GM18519 (cell line): Measurements from ENCODE around the gene CELF2.

ENCODE experiments used
- ATAC-seq: cut with Tn5 transposase; IDR thresholded peaks from one replicate; pipeline ENCODE4 v1.9.1; 2021; ENCODE audit warnings: mild to moderate bottlenecking, moderate library complexity; ENCODE audit not compliant: unreplicated experiment, low FRiP score

The CELF2 gene

GRCh38 chr10:11164803-11165590 is 147.3 kb downstream of the CELF2 start:
- ATAC-seq: peak; percentile 21

DNA sequence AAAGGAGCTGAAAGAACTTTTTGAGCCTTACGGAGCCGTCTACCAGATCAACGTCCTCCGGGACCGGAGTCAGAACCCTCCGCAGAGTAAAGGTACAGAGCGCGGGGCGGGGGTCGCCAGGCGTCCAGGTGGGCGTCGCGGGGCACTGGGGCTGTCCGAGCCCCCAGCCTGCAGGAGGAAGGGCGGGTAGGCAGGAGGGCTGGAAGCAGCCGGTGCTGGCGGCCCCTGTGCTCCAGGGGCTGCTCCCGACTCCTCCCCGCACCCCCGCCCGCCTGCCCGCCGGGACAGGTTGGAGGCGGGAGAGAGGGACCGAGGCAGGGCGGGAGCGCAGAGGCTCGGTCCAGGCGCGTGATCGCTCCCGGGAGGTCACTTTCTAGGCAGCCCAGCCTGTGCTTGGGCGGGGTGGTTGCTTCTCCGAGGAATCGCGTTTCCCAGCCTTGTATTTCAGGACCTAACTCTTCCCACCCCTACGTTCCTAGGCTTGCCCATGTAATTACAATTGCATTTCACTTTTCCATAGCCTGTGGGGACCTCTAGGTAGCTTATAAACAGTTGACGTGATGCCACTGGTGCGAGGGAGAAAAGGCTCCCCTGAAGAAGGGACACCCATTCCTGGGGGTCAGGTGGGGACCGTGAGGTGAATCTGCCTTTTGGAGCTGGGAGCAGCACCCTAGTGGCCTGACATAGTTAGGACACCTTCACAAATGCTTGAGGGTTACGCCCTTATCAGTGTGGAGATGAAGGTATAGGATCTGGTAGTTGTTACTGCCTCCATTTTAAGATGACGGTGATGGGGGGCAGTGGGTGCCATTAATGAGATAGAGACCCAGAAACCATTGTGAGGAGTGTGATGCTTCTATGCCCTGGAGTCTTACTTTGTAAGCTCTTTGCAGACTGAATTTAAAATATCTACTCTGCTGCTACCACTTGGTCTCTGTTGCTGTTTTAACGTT is 148.2 kb downstream of the CELF2 start:
- peak; percentile 44 for ATAC-seq

- no peak for ATAC-seq
Measured at GRCh38 chr10:11166550-11166949, 148.9 kb downstream of the CELF2 start.

DNA sequence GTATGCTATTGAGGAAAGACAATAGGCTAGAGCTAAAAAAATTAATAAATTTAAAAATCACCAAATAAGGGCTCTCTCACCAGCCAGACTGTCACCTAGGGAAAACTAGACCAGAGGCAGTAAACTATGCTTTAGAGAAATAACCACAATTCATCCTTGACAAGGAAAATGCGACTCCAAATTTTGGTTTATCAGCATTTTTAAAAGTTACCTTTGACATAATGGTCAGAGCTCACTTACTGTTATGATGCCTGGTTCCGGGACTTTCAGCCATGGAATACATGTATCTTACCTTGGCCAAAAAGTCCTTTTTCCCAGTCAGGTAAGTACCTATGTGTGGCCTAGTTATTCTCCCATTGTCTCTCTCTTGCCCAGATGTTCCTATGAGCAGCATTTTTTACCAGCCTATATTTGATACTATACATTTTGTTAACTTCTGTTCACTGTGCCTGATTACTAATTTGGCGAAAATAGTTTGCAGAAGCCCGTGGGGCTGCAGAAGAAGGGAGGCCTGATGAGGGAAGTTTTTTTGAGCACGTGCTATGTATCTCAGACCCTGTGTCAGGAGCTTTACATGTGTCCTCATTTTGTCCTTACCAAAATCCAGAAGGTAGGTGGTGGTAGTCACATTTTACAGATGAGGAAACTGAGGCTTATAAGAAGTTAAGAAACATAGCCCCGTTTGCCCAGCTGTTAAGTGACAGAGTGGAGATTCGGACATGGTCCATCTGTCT is 149.7 kb downstream of the CELF2 start:
- ATAC-seq: no peak

DNA sequence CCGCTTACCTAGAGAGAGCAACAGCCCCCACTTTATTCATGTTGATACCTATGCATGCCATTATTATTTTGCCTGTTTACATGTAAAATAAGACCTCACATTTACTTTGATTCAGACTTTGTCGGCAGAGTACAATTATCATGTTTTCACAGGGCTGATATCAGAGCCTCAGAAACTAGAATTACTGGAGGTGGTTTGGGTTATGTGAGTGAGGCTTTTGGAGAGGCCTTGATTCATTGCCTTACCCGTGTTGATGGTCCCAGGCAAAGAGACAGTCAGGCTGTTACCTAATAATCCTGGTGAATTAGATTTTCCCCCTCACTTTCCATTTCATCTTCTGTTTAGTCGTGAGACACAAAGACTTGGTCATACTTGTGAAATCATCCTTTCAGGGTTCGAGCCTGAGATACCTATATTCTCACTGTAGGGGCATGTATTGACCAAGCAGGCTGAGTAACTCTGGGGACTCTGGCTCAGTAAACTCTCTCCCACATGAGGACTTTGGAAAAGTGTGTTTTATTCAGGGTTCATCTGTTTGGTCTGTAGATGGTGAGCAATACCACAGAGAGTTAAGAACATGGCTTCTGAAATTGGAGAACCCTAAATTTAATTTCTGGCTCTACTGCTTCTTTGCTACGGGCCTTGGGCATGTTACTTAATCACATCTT is 150.9 kb downstream of the CELF2 start:
- no peak for ATAC-seq

DNA sequence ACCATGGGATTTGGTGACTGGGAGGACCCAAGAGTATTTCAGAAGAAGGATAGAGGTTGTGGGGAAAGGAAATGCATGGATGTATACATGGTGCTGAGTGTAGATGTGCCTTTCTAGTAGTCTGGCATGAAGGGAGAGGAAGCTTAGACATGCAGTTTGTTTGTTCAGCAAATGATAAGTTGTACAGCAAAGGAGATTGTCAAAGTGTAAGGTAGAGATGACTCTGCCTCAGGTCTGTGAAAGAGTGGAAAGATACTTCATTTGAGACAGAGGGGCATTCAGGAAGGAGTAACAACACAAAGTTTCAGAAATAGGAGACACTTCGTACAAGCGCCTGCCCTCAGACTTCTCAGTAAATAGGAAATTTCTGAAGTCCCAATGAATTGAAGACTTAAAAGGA is 152.3 kb downstream of the CELF2 start:
- no peak for ATAC-seq

DNA sequence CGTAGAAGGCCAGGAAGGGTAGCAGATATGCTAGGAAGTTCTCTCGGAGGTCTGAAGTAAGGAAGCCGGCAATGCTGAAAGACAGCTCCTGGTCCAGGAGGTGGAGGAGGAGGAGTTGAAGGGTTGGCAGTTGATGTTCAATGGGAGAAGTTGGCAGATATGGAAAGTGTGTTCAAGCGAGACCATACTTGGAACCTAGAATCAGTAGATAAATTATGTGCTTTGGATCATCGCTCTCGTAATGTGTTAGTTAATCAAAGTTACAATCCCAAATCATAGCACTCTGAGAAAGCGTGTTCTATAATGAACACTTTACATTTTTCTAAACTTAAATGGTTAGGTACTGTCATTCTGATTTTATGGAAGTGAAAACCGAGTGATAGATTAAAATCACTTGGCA is 152.9 kb downstream of the CELF2 start:
- no peak for ATAC-seq

DNA sequence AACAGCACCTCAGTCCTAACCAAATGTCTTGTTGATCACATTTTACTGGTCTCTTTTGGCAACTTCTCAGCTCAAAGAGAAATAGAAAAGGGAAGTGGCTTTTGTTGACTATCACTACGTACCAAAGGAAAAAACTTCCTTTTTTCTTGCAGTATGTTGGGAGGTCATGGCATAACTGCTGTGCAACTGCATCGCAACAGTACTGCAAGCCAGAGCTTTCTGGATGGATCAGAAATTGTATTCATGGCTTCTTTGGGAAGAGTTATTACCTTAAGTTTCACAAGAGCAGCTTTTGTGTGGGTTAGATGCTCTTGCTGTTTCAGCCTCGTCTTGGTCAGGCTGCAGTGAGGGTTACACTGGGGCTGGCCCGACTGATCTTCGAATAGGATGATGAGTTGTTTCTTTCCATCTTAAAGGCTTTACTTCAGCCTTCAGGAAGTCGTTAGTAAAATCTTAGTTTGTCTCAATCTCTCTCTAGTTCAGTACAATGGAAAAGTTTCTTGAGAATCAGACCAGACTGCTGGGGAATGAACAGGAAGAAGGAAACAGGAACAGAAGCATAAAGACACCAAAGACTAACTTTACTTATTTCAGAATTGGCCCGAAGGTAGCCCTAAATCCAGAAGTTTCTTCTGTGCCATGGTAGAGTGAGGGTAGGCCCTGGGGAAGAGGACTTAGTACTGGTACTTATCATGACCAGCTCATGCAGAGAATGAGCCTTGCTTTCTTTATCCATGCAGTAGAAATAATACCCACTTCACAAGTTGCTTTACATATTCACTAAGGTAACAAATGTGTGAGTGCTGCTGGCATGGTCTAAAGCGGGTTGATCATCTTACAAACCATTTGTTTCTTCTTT is 153.6 kb downstream of the CELF2 start:
- ATAC-seq: no peak

DNA sequence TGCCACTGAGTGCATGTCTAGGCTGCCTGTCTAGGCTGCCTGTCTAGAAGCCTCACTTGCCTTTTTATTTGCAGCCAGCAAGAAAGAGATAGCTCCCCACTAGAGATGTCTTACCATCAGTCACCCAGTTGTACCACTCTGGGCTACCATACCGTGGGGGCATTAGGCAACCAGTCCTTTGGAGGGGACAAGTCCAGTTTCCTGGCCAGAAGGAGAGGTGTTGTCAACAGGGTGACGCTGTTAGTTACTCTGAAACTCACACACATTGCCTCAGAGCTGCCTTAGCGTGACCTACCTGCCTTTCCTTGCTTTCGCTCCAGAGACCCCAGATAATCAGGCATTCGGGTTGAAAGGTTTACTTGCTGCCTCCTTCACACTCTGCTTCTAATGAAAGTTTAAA is 155.4 kb downstream of the CELF2 start:
- ATAC-seq: no peak

GRCh38 chr10:11175823-11176243 is 158.2 kb downstream of the CELF2 start:
- peak; percentile 40 for ATAC-seq

DNA sequence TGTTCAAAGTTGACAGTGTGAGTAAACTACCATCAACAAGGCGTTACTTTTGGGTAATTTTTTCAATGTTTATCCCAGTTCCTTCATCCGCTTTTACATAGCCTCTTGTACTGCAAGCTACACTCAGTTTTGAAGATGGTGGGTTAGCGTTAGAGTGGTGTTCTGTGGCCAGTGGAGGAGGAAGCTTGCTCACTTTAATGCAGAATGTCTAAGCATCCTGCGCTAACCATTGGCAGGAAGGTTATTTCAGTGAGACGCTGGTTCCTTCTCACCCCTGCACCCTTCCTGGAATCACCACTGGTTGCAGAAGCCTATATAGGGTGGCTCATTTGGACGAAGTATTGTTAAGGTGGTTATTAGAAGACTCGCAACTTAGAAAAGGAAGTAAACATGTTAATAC is 159.1 kb downstream of the CELF2 start:
- no peak for ATAC-seq

DNA sequence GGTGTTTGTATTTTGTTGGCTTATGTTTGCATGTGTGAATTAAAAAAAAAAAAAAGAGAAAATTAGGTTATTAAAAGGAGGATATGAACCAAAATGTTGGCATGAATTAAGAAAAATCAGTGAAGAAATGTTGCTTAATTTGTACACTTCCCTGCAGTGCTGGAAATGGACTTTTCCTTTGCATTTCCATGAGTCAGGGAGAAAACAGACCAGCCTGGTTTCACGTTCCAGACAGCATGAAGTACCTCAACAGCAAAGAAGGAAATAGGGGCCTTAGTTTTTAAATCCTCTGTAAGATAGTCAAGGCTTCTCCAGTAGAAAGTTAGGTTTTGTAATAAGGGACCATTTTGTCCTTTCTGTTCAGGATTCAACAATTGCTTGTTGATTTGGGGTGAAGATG is 159.7 kb downstream of the CELF2 start:
- ATAC-seq: no peak

- no peak for ATAC-seq
Measured at GRCh38 chr10:11177926-11178471, 160.3 kb downstream of the CELF2 start.

DNA sequence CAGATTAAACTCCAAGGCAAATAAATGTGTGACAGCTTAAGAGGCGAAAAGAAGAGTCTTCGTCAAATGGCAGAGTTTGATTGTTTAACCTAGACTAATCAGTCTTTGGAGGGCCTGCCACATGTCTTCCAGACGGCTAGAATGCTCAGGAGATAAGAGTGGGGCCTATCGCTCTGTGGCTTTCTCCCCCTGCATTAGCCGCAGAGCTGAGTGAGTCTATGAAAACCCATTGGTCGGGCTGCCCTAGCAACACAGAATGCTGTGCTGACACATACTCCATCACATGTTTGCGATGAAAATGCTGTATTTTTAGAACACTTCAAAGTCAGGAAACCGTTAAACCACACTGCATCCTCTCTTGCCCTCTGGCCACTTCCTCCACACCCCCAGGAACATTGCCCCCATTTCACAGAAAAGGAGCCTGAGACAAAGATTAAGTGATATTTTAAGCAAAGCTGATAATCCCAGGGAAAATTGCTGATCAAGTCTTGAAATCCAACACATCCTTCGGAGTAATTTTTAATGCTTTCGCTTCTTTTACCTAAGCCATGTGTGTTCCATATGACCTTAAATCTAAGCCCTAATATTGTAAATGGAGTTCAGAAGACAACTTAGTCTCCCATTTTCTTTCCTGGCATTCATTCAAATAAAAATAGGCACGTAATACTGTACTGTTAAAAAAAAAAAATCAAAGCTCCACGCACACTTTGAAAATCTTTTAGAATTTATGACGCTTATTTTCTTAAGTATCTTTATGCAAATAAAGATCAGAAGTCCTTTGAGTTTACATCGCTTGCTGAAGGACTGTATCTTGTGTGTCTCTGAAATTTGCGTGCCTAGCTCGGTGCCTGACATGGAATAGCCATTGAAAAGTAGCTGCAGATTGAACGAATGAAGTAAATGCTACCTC is 161.2 kb downstream of the CELF2 start:
- ATAC-seq: peak; percentile 72

GRCh38 chr10:11179516-11180105 is 161.9 kb downstream of the CELF2 start:
- ATAC-seq: no peak

GRCh38 chr10:11180228-11180627 is 162.6 kb downstream of the CELF2 start:
- peak; percentile 12 for ATAC-seq

DNA sequence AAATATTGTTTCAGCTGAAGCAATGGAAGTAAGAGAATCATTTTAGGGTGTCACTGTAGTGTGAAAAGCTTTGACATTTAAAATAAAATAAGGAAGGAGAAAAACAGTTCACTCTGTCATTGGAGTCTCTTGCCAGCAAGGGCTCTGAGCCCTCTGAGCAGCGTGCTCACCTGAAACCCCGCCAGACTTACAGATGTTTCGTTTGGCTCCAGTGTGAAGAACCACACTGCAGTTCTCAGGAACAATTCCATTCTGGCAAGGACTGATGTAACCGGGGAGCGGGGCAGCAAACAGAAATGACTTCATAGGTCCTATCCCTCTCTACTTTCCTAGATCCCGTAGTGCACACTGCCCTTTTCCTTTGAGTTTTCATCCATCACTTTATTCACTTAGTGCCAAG is 164.3 kb downstream of the CELF2 start:
- ATAC-seq: no peak

DNA sequence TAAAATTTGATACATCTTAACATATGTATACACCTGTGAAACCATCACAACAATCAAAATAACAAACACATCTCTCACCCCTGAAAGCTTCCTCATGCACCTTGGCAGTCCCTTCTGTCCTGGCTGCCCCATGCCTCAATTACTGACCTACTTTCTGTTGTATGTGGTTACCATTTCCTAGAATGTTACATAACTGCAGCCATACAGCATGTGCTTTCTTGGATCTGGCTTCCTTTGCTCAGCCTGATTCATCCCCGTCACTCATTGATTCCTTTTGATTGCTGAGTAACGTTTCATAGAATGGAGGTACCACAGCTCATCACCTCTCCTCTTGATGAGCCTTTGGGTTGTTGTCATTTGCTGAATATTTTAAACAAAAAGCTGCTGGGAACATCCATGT is 165.3 kb downstream of the CELF2 start:
- no peak for ATAC-seq
